HEK293 (cell line): ENCODE measurements around the gene CDCP1.

ENCODE experiments used
- CTCF ChIA-PET: fragments of 350-600 bp; formaldehyde crosslinking; extraction: SDS; loops from one replicate; lab custom pipeline; 2021; ENCODE audit warnings: antibody characterized with exemption; lab: Yijun Ruan, JAX
- POLR2A ChIA-PET: fragments of 300-600 bp; formaldehyde crosslinking; extraction: SDS; loops from one replicate; lab custom pipeline; 2020; ENCODE audit warnings: antibody characterized with exemption, inconsistent platforms; lab: Yijun Ruan, JAX
- H3K27ac ChIP-seq: fragments of 200-500 bp; sonication (Bioruptor generic); 2 replicates; pipeline ENCODE4 v1.5.1; 2014; ENCODE audit warnings: low read depth, low read length, control low read depth, inconsistent platforms; ENCODE audit errors: extremely low read depth
- H3K36me3 ChIP-seq, 2 experiments: fragments of 200-500 bp in 1 of 2; sonication (Bioruptor generic) in 1 of 2; 1 replicate in 1 of 2; 2 replicates in 1 of 2; pipeline ENCODE4 v1.5.1; 2014 to 2017; ENCODE audit warnings: inconsistent platforms in 2 of 2, low read length in 2 of 2; ENCODE audit not compliant: control insufficient read depth in 2 of 2, insufficient read depth in 1 of 2
- H3K4me1 ChIP-seq: fragments of 200-500 bp; sonication (Bioruptor generic); 2 replicates; pipeline ENCODE4 v1.5.1; 2014; ENCODE audit warnings: mild to moderate bottlenecking, low read length, inconsistent platforms; ENCODE audit not compliant: control insufficient read depth, insufficient read depth
- H3K4me3 ChIP-seq: 2 replicates; pipeline ENCODE4 v1.5.1; 2011; ENCODE audit warnings: low read depth, mild to moderate bottlenecking, control low read depth, low read length, moderate library complexity
- H3K9me3 ChIP-seq: fragments of 200-500 bp; sonication (Bioruptor generic); 2 replicates; pipeline ENCODE4 v1.5.1; 2014; ENCODE audit warnings: low read depth, low read length, inconsistent platforms; ENCODE audit not compliant: control insufficient read depth, insufficient read depth
- MEIS1 ChIP-seq: sonication (generic); formaldehyde crosslinking; IDR thresholded peaks from 2 replicates; pipeline ENCODE4 v1.8.1; 2022; ENCODE audit warnings: missing genetic modification reagents, mild to moderate bottlenecking, borderline replicate concordance
- OSR2 ChIP-seq: fragments of 450-650 bp; formaldehyde crosslinking; IDR thresholded peaks from 2 replicates; pipeline ENCODE4 v1.5.1; 2016; ENCODE audit warnings: missing biosample characterization, missing genetic modification characterization
- PRDM4 ChIP-seq: fragments of 450-650 bp; formaldehyde crosslinking; IDR thresholded peaks from 2 replicates; pipeline ENCODE4 v1.5.1; 2017; ENCODE audit warnings: missing biosample characterization, missing genetic modification characterization
- SCRT2 ChIP-seq: fragments of 450-650 bp; formaldehyde crosslinking; IDR thresholded peaks from 2 replicates; pipeline ENCODE4 v1.5.1; 2016; ENCODE audit warnings: missing biosample characterization, missing genetic modification characterization
- ZBTB21 ChIP-seq: fragments of 450-650 bp; formaldehyde crosslinking; IDR thresholded peaks from 2 replicates; pipeline ENCODE4 v1.5.1; 2017; ENCODE audit warnings: missing biosample characterization, missing genetic modification characterization
- ZBTB48 ChIP-seq: fragments of 450-650 bp; formaldehyde crosslinking; IDR thresholded peaks from 2 replicates; pipeline ENCODE4 v1.5.1; 2016; ENCODE audit warnings: missing biosample characterization, missing genetic modification characterization
- ZBTB49 ChIP-seq: fragments of 450-650 bp; formaldehyde crosslinking; IDR thresholded peaks from 2 replicates; pipeline ENCODE4 v1.5.1; 2016; ENCODE audit warnings: missing biosample characterization, missing genetic modification characterization, low read depth
- ZNF148 ChIP-seq: fragments of 450-650 bp; formaldehyde crosslinking; IDR thresholded peaks from 2 replicates; pipeline ENCODE4 v1.5.0; 2017; ENCODE audit warnings: missing biosample characterization, missing genetic modification characterization, borderline replicate concordance
- ZNF175 ChIP-seq: fragments of 450-650 bp; formaldehyde crosslinking; IDR thresholded peaks from 2 replicates; pipeline ENCODE4 v1.5.1; 2016; ENCODE audit warnings: missing biosample characterization, missing genetic modification characterization
- ZNF2 ChIP-seq: fragments of 450-650 bp; formaldehyde crosslinking; IDR thresholded peaks from 2 replicates; pipeline ENCODE4 v1.5.1; 2016; ENCODE audit warnings: missing biosample characterization, missing genetic modification characterization
- ZNF221 ChIP-seq: fragments of 450-650 bp; formaldehyde crosslinking; IDR thresholded peaks from 2 replicates; pipeline ENCODE4 v1.5.1; 2017; ENCODE audit warnings: missing biosample characterization, missing genetic modification characterization, borderline replicate concordance
- ZNF266 ChIP-seq: fragments of 450-650 bp; formaldehyde crosslinking; IDR thresholded peaks from 2 replicates; pipeline ENCODE4 v1.5.1; 2016; ENCODE audit warnings: missing biosample characterization, missing genetic modification characterization, low read depth
- ZNF518A ChIP-seq: fragments of 450-650 bp; formaldehyde crosslinking; conservative IDR thresholded peaks from 2 replicates; pipeline ENCODE4 v1.5.1; 2016; ENCODE audit warnings: low read depth, missing biosample characterization, missing genetic modification characterization
- ZNF530 ChIP-seq: fragments of 450-650 bp; formaldehyde crosslinking; IDR thresholded peaks from 2 replicates; pipeline ENCODE4 v1.5.1; 2016; ENCODE audit warnings: low read depth, missing biosample characterization, missing genetic modification characterization
- ZNF548 ChIP-seq: fragments of 450-650 bp; formaldehyde crosslinking; IDR thresholded peaks from 2 replicates; pipeline ENCODE4 v1.5.1; 2016; ENCODE audit warnings: missing biosample characterization, missing genetic modification characterization
- ZNF621 ChIP-seq: fragments of 450-650 bp; formaldehyde crosslinking; IDR thresholded peaks from 2 replicates; pipeline ENCODE4 v1.5.1; 2017; ENCODE audit warnings: missing biosample characterization, missing genetic modification characterization
- ZNF785 ChIP-seq: fragments of 450-650 bp; formaldehyde crosslinking; IDR thresholded peaks from 2 replicates; pipeline ENCODE4 v1.5.1; 2016; ENCODE audit warnings: missing biosample characterization, missing genetic modification characterization
- ZSCAN23 ChIP-seq: fragments of 450-650 bp; formaldehyde crosslinking; IDR thresholded peaks from 2 replicates; pipeline ENCODE4 v1.5.1; 2016; ENCODE audit warnings: missing biosample characterization, missing genetic modification characterization

The CDCP1 gene

GRCh38 chr3:45065373-45065720 lies 80.8 kb downstream of the CDCP1 start:
- ChIA-PET POLR2A (no interaction called here), CTCF (no interaction called here)
- Histone ChIP-seq H3K27ac (no peak overlapping the region), H3K4me3 (no peak overlapping the region), H3K9me3 (no peaks in the 10 kb centered on the region), H3K36me3 (no peaks in the 10 kb centered on the region), H3K4me1 (no peaks in the 10 kb centered on the region)
- no peak for TF ChIP-seq ZNF518A (tag by site-specific recombination)
- TF ChIP-seq SCRT2 (tag by site-specific recombination): no peak
- TF ChIP-seq ZNF2 (tag by site-specific recombination): no peak
- TF ChIP-seq ZNF548 (tag by site-specific recombination): no peak
- no peak for TF ChIP-seq ZNF266 (tag by site-specific recombination)
- no peak for TF ChIP-seq ZNF221
- TF ChIP-seq ZNF530: no peak
- TF ChIP-seq ZNF621 (tag by site-specific recombination): no peak
- no peak for TF ChIP-seq ZNF785 (tag by site-specific recombination)
- TF ChIP-seq ZSCAN23: no peak
- TF ChIP-seq ZNF175: no peak
- TF ChIP-seq OSR2 (tag by site-specific recombination): no peak
- no peak for TF ChIP-seq ZBTB21 (tag by site-specific recombination)
- no peak for TF ChIP-seq PRDM4 (tag by site-specific recombination)
- no peak for TF ChIP-seq MEIS1
- TF ChIP-seq ZBTB49 (tag by site-specific recombination): no peak
- no peak for TF ChIP-seq ZBTB48
- TF ChIP-seq ZNF148: no peak
